ENCODE data around the gene TNIP2.

DNA sequence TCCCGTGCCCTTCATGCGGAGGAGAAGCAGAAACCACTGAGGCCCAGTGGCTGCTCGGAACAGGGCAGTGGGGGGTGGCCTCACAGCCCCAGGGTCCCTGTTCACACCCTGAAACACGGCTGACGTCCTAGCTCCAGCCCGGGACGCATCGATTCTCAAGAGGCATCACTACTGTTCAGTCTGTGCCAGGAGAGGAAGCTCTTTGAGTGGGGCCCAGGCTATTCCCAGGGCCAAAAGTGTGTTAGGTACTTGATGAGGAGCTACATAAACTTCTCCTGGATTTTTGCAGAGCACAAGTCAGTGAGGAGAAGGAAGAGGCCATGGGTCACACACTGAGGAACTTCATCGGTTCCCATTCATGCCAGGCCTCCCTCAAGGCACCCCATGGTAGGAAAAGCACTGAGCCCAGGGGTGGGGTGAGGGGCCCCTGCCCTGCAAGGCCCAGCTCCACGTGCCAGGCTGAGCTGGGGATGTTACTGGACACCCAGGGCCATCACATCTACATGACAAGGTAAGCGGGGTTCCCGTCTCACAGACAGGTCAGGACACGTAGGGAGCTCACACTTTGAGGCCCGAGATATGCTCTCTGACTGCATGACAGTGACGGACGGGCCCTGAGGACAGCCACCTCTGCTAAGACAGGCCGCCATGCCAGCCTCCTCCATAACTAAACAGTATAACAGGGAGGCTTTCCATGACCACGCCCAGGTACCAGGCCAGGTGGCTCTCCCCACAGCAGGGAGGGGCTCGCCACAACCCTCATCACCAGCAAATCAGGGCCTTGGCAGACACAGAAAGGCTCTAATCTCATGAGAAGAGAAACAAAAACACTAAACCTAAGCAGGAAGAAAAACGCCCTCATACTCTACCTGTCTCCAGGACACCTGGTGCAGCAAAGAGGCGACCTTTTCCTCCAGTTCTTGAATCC lies 12.4 kb downstream of the TNIP2 start:
- TF ChIP-seq POLR2A (IDR thresholded peaks at IDR 0.05; ENCODE audit: low read depth) (no peak), POLR2AphosphoS5 (IDR thresholded peaks at IDR 0.05) (no peak)
- TF ChIP-seq, protein P1, sequence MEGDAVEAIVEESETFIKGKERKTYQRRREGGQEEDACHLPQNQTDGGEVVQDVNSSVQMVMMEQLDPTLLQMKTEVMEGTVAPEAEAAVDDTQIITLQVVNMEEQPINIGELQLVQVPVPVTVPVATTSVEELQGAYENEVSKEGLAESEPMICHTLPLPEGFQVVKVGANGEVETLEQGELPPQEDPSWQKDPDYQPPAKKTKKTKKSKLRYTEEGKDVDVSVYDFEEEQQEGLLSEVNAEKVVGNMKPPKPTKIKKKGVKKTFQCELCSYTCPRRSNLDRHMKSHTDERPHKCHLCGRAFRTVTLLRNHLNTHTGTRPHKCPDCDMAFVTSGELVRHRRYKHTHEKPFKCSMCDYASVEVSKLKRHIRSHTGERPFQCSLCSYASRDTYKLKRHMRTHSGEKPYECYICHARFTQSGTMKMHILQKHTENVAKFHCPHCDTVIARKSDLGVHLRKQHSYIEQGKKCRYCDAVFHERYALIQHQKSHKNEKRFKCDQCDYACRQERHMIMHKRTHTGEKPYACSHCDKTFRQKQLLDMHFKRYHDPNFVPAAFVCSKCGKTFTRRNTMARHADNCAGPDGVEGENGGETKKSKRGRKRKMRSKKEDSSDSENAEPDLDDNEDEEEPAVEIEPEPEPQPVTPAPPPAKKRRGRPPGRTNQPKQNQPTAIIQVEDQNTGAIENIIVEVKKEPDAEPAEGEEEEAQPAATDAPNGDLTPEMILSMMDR (IDR thresholded peaks at IDR 0.05) = no peak

Measured in esophagus muscularis mucosa (tissue), 3 donors.